ENCODE data around the gene DNAI4.

Gene DNAI4

GRCh38 chr1:66778266-66778665, 146.4 kb downstream of the DNAI4 start (continued):
- TF ChIP-seq MZF1 (tag by site-specific recombination; IDR thresholded peaks at IDR 0.05; ENCODE audit: borderline replicate concordance) (0 out of 2 replicates have a peak, but pooled peaks have one; percentile 10), ZNF843 (tag by site-specific recombination; IDR thresholded peaks at IDR 0.05) (peak; percentile 95), ZNF404 (tag by site-specific recombination; IDR thresholded peaks at IDR 0.05) (no peak), PATZ1 (tag by site-specific recombination; IDR thresholded peaks at IDR 0.05) (no peak), SALL2 (tag by site-specific recombination; IDR thresholded peaks at IDR 0.05; ENCODE audit: borderline replicate concordance) (no peak), ZNF391 (tag by site-specific recombination; IDR thresholded peaks at IDR 0.05; ENCODE audit: borderline replicate concordance, low read depth) (0 out of 2 replicates have a peak, but pooled peaks have one; percentile 35), FEZF1 (tag by site-specific recombination; IDR thresholded peaks at IDR 0.05) (peak; percentile 89), ZNF830 (tag by site-specific recombination; IDR thresholded peaks at IDR 0.05; ENCODE audit: low read depth) (no peak), KLF7 (tag by site-specific recombination; IDR thresholded peaks at IDR 0.05; ENCODE audit: borderline replicate concordance) (no peak), TRIM28 (IDR thresholded peaks at IDR 0.05; ENCODE audit: borderline replicate concordance, low read length) (0 out of 2 replicates have a peak, but pooled peaks have one; percentile 43), ZSCAN16 (tag by site-specific recombination; IDR thresholded peaks at IDR 0.05) (no peak), ZXDB (tag by site-specific recombination; IDR thresholded peaks at IDR 0.05) (0 out of 2 replicates have a peak, but pooled peaks have one; percentile 60), ZNF148 (tag by site-specific recombination; IDR thresholded peaks at IDR 0.05; ENCODE audit: borderline replicate concordance) (no peak), ZNF529 (tag by site-specific recombination; IDR thresholded peaks at IDR 0.05; ENCODE audit: insufficient replicate concordance) (no peak), ZNF558 (tag by site-specific recombination; IDR thresholded peaks at IDR 0.05) (no peak), ZBTB1 (tag by site-specific recombination; IDR thresholded peaks at IDR 0.05) (0 out of 2 replicates have a peak, but pooled peaks have one; percentile 30), ZNF366 (tag by site-specific recombination; conservative IDR thresholded peaks at IDR 0.05) (peak; percentile 61), ZNF776 (tag by site-specific recombination; IDR thresholded peaks at IDR 0.05; ENCODE audit: borderline replicate concordance) (no peak), OSR2 (tag by site-specific recombination; IDR thresholded peaks at IDR 0.05) (peak; percentile 90), ZNF580 (tag by site-specific recombination; IDR thresholded peaks at IDR 0.05) (peak; percentile 86), SCRT2 (tag by site-specific recombination; IDR thresholded peaks at IDR 0.05) (no peak), ZNF19 (tag by site-specific recombination; IDR thresholded peaks at IDR 0.05; ENCODE audit: low read depth) (no peak)
- TF ChIP-seq, protein P1, sequence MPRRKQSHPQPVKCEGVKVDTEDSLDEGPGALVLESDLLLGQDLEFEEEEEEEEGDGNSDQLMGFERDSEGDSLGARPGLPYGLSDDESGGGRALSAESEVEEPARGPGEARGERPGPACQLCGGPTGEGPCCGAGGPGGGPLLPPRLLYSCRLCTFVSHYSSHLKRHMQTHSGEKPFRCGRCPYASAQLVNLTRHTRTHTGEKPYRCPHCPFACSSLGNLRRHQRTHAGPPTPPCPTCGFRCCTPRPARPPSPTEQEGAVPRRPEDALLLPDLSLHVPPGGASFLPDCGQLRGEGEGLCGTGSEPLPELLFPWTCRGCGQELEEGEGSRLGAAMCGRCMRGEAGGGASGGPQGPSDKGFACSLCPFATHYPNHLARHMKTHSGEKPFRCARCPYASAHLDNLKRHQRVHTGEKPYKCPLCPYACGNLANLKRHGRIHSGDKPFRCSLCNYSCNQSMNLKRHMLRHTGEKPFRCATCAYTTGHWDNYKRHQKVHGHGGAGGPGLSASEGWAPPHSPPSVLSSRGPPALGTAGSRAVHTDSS (tag by site-specific recombination; IDR thresholded peaks at IDR 0.05), result no peak
- TF ChIP-seq, protein P2, sequence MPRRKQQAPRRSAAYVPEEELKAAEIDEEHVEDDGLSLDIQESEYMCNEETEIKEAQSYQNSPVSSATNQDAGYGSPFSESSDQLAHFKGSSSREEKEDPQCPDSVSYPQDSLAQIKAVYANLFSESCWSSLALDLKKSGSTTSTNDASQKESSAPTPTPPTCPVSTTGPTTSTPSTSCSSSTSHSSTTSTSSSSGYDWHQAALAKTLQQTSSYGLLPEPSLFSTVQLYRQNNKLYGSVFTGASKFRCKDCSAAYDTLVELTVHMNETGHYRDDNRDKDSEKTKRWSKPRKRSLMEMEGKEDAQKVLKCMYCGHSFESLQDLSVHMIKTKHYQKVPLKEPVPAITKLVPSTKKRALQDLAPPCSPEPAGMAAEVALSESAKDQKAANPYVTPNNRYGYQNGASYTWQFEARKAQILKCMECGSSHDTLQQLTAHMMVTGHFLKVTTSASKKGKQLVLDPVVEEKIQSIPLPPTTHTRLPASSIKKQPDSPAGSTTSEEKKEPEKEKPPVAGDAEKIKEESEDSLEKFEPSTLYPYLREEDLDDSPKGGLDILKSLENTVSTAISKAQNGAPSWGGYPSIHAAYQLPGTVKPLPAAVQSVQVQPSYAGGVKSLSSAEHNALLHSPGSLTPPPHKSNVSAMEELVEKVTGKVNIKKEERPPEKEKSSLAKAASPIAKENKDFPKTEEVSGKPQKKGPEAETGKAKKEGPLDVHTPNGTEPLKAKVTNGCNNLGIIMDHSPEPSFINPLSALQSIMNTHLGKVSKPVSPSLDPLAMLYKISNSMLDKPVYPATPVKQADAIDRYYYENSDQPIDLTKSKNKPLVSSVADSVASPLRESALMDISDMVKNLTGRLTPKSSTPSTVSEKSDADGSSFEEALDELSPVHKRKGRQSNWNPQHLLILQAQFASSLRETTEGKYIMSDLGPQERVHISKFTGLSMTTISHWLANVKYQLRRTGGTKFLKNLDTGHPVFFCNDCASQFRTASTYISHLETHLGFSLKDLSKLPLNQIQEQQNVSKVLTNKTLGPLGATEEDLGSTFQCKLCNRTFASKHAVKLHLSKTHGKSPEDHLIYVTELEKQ (tag by site-specific recombination; IDR thresholded peaks at IDR 0.05; ENCODE audit: borderline replicate concordance), result peak; percentile 80; the same call in 1 of the 2 replicates
- TF ChIP-seq, protein P3, sequence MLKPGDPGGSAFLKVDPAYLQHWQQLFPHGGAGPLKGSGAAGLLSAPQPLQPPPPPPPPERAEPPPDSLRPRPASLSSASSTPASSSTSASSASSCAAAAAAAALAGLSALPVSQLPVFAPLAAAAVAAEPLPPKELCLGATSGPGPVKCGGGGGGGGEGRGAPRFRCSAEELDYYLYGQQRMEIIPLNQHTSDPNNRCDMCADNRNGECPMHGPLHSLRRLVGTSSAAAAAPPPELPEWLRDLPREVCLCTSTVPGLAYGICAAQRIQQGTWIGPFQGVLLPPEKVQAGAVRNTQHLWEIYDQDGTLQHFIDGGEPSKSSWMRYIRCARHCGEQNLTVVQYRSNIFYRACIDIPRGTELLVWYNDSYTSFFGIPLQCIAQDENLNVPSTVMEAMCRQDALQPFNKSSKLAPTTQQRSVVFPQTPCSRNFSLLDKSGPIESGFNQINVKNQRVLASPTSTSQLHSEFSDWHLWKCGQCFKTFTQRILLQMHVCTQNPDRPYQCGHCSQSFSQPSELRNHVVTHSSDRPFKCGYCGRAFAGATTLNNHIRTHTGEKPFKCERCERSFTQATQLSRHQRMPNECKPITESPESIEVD (tag by site-specific recombination; IDR thresholded peaks at IDR 0.05), result peak; percentile 99
- TF ChIP-seq, protein P4, sequence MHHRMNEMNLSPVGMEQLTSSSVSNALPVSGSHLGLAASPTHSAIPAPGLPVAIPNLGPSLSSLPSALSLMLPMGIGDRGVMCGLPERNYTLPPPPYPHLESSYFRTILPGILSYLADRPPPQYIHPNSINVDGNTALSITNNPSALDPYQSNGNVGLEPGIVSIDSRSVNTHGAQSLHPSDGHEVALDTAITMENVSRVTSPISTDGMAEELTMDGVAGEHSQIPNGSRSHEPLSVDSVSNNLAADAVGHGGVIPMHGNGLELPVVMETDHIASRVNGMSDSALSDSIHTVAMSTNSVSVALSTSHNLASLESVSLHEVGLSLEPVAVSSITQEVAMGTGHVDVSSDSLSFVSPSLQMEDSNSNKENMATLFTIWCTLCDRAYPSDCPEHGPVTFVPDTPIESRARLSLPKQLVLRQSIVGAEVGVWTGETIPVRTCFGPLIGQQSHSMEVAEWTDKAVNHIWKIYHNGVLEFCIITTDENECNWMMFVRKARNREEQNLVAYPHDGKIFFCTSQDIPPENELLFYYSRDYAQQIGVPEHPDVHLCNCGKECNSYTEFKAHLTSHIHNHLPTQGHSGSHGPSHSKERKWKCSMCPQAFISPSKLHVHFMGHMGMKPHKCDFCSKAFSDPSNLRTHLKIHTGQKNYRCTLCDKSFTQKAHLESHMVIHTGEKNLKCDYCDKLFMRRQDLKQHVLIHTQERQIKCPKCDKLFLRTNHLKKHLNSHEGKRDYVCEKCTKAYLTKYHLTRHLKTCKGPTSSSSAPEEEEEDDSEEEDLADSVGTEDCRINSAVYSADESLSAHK (tag by site-specific recombination; IDR thresholded peaks at IDR 0.05), result peak; percentile 82

Data from HEK293 (cell line).